BLaER1 treated with 17β-estradiol and CSF1 and Interleukin-3, amounts not matched to agents 10 nM and 100 nM (cell line): Measurements from ENCODE around the gene GGT7.

ENCODE experiments used
- H3K27ac ChIP-seq, 11 experiments: shearing (Covaris generic); formaldehyde crosslinking; 2 replicates each; pipeline ENCODE4 v1.8.1; 2022
- H3K27me3 ChIP-seq, 11 experiments: shearing (Covaris generic); formaldehyde crosslinking; 2 replicates each; pipeline ENCODE4 v1.8.1; 2022
- H3K36me3 ChIP-seq, 11 experiments: shearing (Covaris generic); formaldehyde crosslinking; 2 replicates each; pipeline ENCODE4 v1.8.1; 2022
- H3K4me1 ChIP-seq, 10 experiments: shearing (Covaris generic); formaldehyde crosslinking; 2 replicates each; pipeline ENCODE4 v1.8.1; 2022
- H3K4me2 ChIP-seq, 11 experiments: shearing (Covaris generic); formaldehyde crosslinking; 2 replicates each; pipeline ENCODE4 v1.8.1; 2022
- H3K4me3 ChIP-seq, 10 experiments: shearing (Covaris generic); formaldehyde crosslinking; 2 replicates each; pipeline ENCODE4 v1.8.1; 2022
- H3K9ac ChIP-seq, 11 experiments: shearing (Covaris generic); formaldehyde crosslinking; 2 replicates each; pipeline ENCODE4 v1.8.1; 2022
- H3K9me3 ChIP-seq, 11 experiments: shearing (Covaris generic); formaldehyde crosslinking; replicated peaks in 1 of 11; 2 replicates each; pipeline ENCODE4 v1.8.1; 2022
- H4K20me1 ChIP-seq, 11 experiments: shearing (Covaris generic); formaldehyde crosslinking; 2 replicates each; pipeline ENCODE4 v1.8.1; 2022
- Cebpa-rat ChIP-seq, 11 experiments: shearing (Covaris generic); IDR thresholded peaks; 2 replicates each; pipeline ENCODE4 v1.8.1; 2022

GGT7 gene

GRCh38 chr20:34825530-34826362 lies 46.9 kb downstream of the GGT7 start, which contains the start of gene NCOA6:
Gene NCOA6 (minus strand): TSS chr20:34825651. CDS start chr20:34782355, 43,296 bp downstream.
- peaks cover 0 to 18% (median 8%) of the 10 kb centered on the region in 11 experiments; a peak in 8 of 22 replicates for H3K36me3 ChIP-seq
- no peak for TF ChIP-seq Cebpa-rat (IDR thresholded peaks at IDR 0.05)
- peak within 1 kb of the TSS; percentile 75 to 97 (median 88) for H3K4me2 ChIP-seq
- peak within 1 kb of the TSS; percentile 98 to 100 (median 100) for H3K9ac ChIP-seq
- H3K27ac ChIP-seq: peak within 1 kb of the TSS; percentile 97 to 100 (median 100)
- H3K27me3 ChIP-seq: no peaks in the 10 kb centered on the region
- peak within 1 kb of the TSS; percentile 75 to 95 (median 90) for H3K4me3 ChIP-seq
- H3K9me3 ChIP-seq: 0 out of 22 replicates have a peak, but pooled peaks cover 0 to 6% (median 0%) of the 10 kb centered on the region in 11 experiments
- peaks cover 14 to 42% (median 31%) of the 10 kb centered on the region in 11 experiments; a peak in 19 of 22 replicates for H4K20me1 ChIP-seq
- peaks cover 14 to 30% (median 23%) of the 10 kb centered on the region in 10 experiments for H3K4me1 ChIP-seq

GRCh38 chr20:34824806-34825529 lies 47.7 kb downstream of the GGT7 start:
- peaks cover 3 to 26% (median 15%) of the 10 kb centered on the region in 11 experiments; a peak in 9 of 22 replicates for H3K36me3 ChIP-seq
- H4K20me1 ChIP-seq: peaks cover 21 to 49% (median 39%) of the 10 kb centered on the region in 11 experiments; a peak in 20 of 22 replicates
- TF ChIP-seq Cebpa-rat (IDR thresholded peaks at IDR 0.05): no peak

GRCh38 chr20:34824452-34824805 lies 48.2 kb downstream of the GGT7 start:
- peaks cover 14 to 30% (median 23%) of the 10 kb centered on the region in 10 experiments for H3K4me1 ChIP-seq
- H3K4me3 ChIP-seq: peak overlapping the region; percentile 75 to 95 (median 90)
- H3K4me2 ChIP-seq: peak overlapping the region; percentile 75 to 97 (median 88)
- H3K36me3 ChIP-seq: peaks cover 3 to 31% (median 16%) of the 10 kb centered on the region in 11 experiments; a peak in 10 of 22 replicates
- peak overlapping the region; percentile 97 to 100 (median 100) for H3K27ac ChIP-seq
- peak overlapping the region; percentile 98 to 100 (median 100) for H3K9ac ChIP-seq
- 0 out of 22 replicates have a peak, but pooled peaks cover 0 to 6% (median 0%) of the 10 kb centered on the region in 11 experiments for H3K9me3 ChIP-seq
- H3K27me3 ChIP-seq: no peaks in the 10 kb centered on the region
- peaks cover 26 to 55% (median 44%) of the 10 kb centered on the region in 11 experiments; a peak in 21 of 22 replicates for H4K20me1 ChIP-seq
- no peak for TF ChIP-seq Cebpa-rat (IDR thresholded peaks at IDR 0.05)

More at GRCh38 chr20:34824806-34825529, 47.7 kb downstream of the GGT7 start:
- peak overlapping the region; percentile 98 to 100 (median 100) for H3K9ac ChIP-seq
- H3K4me3 ChIP-seq: peak overlapping the region; percentile 75 to 95 (median 90)
- H3K9me3 ChIP-seq: 0 out of 22 replicates have a peak, but pooled peaks cover 0 to 6% (median 0%) of the 10 kb centered on the region in 11 experiments
- H3K27me3 ChIP-seq: no peaks in the 10 kb centered on the region
- peak overlapping the region; percentile 97 to 100 (median 100) for H3K27ac ChIP-seq
- H3K4me2 ChIP-seq: peak overlapping the region; percentile 75 to 97 (median 88)
- peaks cover 14 to 30% (median 23%) of the 10 kb centered on the region in 10 experiments for H3K4me1 ChIP-seq

- H3K4me2 ChIP-seq: peak overlapping the region; percentile 75 to 97 (median 88)
- peak overlapping the region in 10 of 11 experiments; percentile 97 to 100 (median 100); a peak in 16 of 22 replicates for H3K27ac ChIP-seq
- peak overlapping the region; percentile 75 to 95 (median 90) for H3K4me3 ChIP-seq
- TF ChIP-seq Cebpa-rat (IDR thresholded peaks at IDR 0.05): no peak
- H3K9ac ChIP-seq: peak overlapping the region; percentile 98 to 100 (median 100)
- no peaks in the 10 kb centered on the region for H3K27me3 ChIP-seq
- 0 out of 22 replicates have a peak, but pooled peaks cover 0 to 6% (median 0%) of the 10 kb centered on the region in 11 experiments for H3K9me3 ChIP-seq
- H3K36me3 ChIP-seq: peaks cover 3 to 31% (median 16%) of the 10 kb centered on the region in 11 experiments; a peak in 10 of 22 replicates
- peaks cover 30 to 59% (median 48%) of the 10 kb centered on the region in 11 experiments; a peak in 21 of 22 replicates for H4K20me1 ChIP-seq
- peaks cover 14 to 30% (median 23%) of the 10 kb centered on the region in 10 experiments for H3K4me1 ChIP-seq
Observed at GRCh38 chr20:34824026-34824425, 48.6 kb downstream of the GGT7 start.

- no peak overlapping the region for H3K9ac ChIP-seq
- H3K27me3 ChIP-seq: no peaks in the 10 kb centered on the region
- H3K4me2 ChIP-seq: no peak overlapping the region
- no peak overlapping the region for H3K4me3 ChIP-seq
- no peak for TF ChIP-seq Cebpa-rat (IDR thresholded peaks at IDR 0.05)
- H4K20me1 ChIP-seq: peaks cover 55 to 89% (median 78%) of the 10 kb centered on the region in 11 experiments; a peak in 21 of 22 replicates
- peaks cover 14 to 44% (median 22%) of the 10 kb centered on the region in 10 experiments for H3K4me1 ChIP-seq
- peaks cover 3 to 31% (median 16%) of the 10 kb centered on the region in 11 experiments; a peak in 11 of 22 replicates for H3K36me3 ChIP-seq
- H3K27ac ChIP-seq: no peak overlapping the region
- 0 out of 22 replicates have a peak, but pooled peaks cover 0 to 6% (median 0%) of the 10 kb centered on the region in 11 experiments for H3K9me3 ChIP-seq
Observed at GRCh38 chr20:34820805-34821578, 51.7 kb downstream of the GGT7 start.

- H4K20me1 ChIP-seq: peaks cover 58 to 100% (median 87%) of the 10 kb centered on the region in 11 experiments; a peak in 21 of 22 replicates
- H3K4me1 ChIP-seq: peaks cover 0 to 32% (median 4%) of the 10 kb centered on the region in 10 experiments; a peak in 10 of 20 replicates
- no peak for TF ChIP-seq Cebpa-rat (IDR thresholded peaks at IDR 0.05)
- H3K27ac ChIP-seq: no peak overlapping the region
- peaks cover 9 to 39% (median 20%) of the 10 kb centered on the region in 11 experiments; a peak in 15 of 22 replicates for H3K36me3 ChIP-seq
- no peak overlapping the region for H3K9ac ChIP-seq
- no peak overlapping the region for H3K4me2 ChIP-seq
- H3K27me3 ChIP-seq: no peaks in the 10 kb centered on the region
- H3K4me3 ChIP-seq: no peak overlapping the region
- peaks cover 0 to 9% (median 0%) of the 10 kb centered on the region in 11 experiments; a peak in 1 of 22 replicates for H3K9me3 ChIP-seq
Observed at GRCh38 chr20:34817801-34818200, 54.9 kb downstream of the GGT7 start.

- Histone ChIP-seq H3K4me1 (peaks cover 0 to 34% (median 7%) of the 10 kb centered on the region in 10 experiments; a peak in 13 of 20 replicates), H3K9me3 (peaks cover 0 to 6% (median 0%) of the 10 kb centered on the region in 11 experiments; a peak in 1 of 22 replicates), H4K20me1 (peaks cover 53 to 100% (median 87%) of the 10 kb centered on the region in 11 experiments; a peak in 21 of 22 replicates), H3K9ac (no peak overlapping the region), H3K36me3 (peaks cover 7 to 36% (median 14%) of the 10 kb centered on the region in 11 experiments; a peak in 13 of 22 replicates), H3K4me3 (no peak overlapping the region), H3K27ac (no peak overlapping the region), H3K27me3 (no peaks in the 10 kb centered on the region), H3K4me2 (no peak overlapping the region)
- TF ChIP-seq Cebpa-rat (IDR thresholded peaks at IDR 0.05): no peak
Observed at GRCh38 chr20:34817072-34817471, 55.6 kb downstream of the GGT7 start.
